Measurements from ENCODE around the gene TREML1.

The TREML1 gene

DNA sequence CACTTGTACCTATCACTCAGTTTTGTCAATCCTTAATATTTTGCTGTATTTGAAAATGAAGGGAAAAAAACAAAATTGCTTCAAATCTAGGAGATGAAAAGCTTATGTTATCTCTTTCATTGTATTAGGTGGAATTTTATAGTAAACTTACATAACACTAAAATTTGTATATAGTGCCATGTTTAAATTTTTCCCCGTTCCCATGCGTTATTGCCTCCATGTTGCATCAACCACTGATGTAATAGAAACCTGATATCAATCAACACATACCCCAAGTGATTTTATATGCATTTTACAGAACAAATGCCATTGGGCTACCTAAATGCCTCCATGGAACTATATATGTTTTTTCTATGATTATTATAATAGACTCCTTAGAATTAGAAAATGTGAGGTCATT, 23.5 kb upstream of the TREML1 start:
- no peak overlapping the region for H3K4me3 ChIP-seq (ENCODE audit: low read depth, low read length)
- TF ChIP-seq, protein P1, sequence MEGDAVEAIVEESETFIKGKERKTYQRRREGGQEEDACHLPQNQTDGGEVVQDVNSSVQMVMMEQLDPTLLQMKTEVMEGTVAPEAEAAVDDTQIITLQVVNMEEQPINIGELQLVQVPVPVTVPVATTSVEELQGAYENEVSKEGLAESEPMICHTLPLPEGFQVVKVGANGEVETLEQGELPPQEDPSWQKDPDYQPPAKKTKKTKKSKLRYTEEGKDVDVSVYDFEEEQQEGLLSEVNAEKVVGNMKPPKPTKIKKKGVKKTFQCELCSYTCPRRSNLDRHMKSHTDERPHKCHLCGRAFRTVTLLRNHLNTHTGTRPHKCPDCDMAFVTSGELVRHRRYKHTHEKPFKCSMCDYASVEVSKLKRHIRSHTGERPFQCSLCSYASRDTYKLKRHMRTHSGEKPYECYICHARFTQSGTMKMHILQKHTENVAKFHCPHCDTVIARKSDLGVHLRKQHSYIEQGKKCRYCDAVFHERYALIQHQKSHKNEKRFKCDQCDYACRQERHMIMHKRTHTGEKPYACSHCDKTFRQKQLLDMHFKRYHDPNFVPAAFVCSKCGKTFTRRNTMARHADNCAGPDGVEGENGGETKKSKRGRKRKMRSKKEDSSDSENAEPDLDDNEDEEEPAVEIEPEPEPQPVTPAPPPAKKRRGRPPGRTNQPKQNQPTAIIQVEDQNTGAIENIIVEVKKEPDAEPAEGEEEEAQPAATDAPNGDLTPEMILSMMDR (IDR thresholded peaks at IDR 0.05; ENCODE audit: low read depth, low read length): no peak

DNA sequence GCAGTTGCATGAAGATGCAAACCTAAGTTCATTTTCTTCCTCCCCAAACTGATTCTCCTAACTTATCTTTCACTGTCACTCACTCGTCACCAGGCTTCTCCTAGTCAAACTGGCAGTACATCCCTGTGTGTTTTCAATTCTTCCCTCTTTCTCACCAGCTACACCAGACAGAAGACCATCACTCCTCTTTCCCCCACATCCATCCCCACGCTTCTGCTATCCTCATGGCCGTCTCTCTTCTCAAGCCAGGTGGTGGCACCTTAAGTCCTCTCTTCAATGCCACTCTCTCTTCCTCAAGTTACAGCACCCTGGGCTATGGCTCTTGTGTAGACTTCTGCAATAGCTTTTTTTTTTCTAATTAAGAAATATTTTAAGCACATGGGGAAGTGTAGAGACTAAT, 23.1 kb upstream of the TREML1 start:
- H3K4me3 ChIP-seq (ENCODE audit: low read depth, low read length): no peak overlapping the region
- TF ChIP-seq, protein P1 (IDR thresholded peaks at IDR 0.05; ENCODE audit: low read depth, low read length): no peak

DNA sequence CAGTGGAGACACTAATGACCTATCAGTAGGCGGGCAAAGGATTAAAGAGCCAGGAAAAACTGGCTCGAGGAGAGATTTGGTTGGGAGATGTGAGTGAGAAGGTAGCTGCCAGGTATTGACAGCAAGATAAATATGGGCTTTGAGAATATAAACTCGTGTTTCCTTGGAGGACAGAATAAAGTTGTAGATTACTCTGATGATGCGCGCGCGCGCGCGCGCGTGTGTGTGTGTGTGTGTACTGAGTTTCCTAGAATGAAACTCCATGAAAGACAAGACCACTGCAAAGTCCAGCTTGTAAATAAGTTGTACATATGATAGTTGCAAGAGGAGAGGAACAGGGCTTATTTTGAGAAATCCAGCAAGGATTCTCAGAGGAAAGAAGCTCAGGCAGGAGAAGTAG, 22.0 kb upstream of the TREML1 start:
- H3K4me3 ChIP-seq (ENCODE audit: low read depth, low read length): no peak overlapping the region
- TF ChIP-seq, protein P1 (IDR thresholded peaks at IDR 0.05; ENCODE audit: low read depth, low read length): no peak

DNA sequence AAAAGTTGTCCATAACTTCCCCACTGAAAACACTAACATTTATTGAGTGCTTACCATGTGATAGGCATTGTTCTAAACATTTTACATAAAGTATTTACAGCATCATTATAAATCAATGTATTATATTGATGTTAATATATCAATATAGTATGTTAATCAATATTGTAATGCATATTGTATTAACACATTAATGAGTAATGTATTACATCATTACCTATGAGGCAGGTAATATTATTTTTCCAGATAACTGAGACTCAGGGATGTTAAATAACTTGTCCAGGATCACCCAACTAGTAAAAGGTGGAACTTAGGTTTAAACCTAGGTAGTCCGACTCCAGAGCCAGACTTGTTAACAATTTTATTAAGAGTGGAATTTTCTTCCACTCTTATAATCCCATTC, 20.9 kb upstream of the TREML1 start:
- H3K4me3 ChIP-seq (ENCODE audit: low read depth, low read length): no peak overlapping the region
- TF ChIP-seq, protein P1 (IDR thresholded peaks at IDR 0.05; ENCODE audit: low read depth, low read length): no peak

DNA sequence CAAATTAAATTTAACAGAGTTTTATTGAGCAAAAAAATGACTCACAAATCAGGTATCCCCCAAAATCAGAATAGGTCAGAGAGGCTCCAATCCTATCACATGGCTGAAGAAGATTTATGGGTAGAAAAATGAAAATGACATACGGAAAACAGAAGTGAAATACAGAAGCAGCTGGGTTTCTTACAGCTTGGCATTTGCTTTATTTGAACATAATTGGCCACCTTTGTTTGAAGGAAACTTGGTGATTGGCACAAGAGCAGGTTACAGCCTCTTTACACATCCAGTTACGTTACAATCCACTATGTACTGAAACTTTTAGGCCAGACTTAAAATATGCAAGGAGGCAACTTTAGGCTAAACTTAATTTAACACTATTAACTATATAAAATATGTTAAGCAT, 20.5 kb upstream of the TREML1 start:
- TF ChIP-seq, protein P1 (IDR thresholded peaks at IDR 0.05; ENCODE audit: low read depth, low read length): no peak

DNA sequence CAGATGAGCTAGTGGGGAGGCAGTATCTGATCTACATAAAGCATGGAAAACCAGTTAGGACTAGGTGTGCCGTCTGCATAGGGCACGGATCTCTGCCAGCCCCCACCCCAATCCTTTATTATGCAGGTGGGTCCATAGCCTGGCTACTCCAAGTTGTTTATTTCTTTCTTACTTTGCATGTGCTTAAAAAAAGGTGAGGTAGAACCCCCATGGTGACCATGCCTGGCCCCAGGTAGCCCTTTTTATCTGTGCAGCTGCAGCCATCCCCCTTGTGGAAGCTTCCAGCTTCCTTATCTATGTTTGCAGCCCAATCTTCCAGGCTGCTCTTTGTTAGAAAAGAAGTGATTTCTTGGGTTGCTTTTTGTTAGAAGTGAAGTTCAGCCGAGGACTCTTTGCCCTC, 17.8 kb upstream of the TREML1 start:
- TF ChIP-seq, protein P1 (IDR thresholded peaks at IDR 0.05; ENCODE audit: low read depth, low read length): no peak
- H3K4me3 ChIP-seq (ENCODE audit: low read depth, low read length): no peak overlapping the region

More for the DNA sequence above, 20.5 kb upstream of the TREML1 start:
- no peak overlapping the region for H3K4me3 ChIP-seq (ENCODE audit: low read depth, low read length)

DNA sequence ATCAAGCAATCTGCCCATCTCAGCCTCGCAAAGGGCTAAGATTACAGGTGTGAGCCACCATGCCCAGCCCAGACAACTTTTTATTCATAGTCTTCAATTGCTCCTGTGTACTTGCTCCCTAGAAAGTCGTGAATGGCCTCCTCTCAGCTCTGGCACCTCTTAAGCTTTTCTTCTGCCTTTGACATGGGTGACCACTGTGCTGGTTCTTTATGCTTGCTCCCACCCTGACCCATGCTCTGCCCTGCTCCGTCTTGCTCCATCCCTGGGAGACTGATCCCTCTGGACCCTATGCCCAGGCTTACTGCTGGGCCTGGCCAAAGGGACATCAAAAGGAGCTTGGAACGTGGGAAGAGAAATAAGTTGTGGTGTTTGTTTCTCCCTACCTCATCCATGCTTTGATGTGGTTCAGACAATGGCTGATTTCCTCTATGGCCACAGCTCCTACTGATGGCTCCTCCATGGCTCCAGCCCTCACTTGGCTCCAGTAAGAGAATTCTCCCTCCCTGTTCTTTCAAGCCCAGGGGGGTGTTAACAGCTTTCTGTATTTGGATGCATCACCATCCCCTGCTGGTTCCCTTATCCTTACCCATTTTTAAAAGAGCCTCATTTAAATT, 16.5 kb upstream of the TREML1 start:
- TF ChIP-seq, protein P1 (IDR thresholded peaks at IDR 0.05; ENCODE audit: low read depth, low read length): no peak
- no peak overlapping the region for H3K4me3 ChIP-seq (ENCODE audit: low read depth, low read length)
